Skin of body (tissue), 2 donors: ENCODE measurements around the gene ZCCHC4. TPM values are rescaled to one million over a fixed set of nuclear protein-coding genes. Genes with fewer than 3 reads are reported as not detected.
"Not testable (repeated sequence)": the region's sequence is repeated elsewhere in the genome, so short reads cannot be mapped to it uniquely, and the experiment has no call there.

ENCODE experiments used
- DNase-seq: peaks from one replicate; lab custom pipeline; 2025; lab: John Stamatoyannopoulos, UW
- total RNA-seq: library from RNA; depleted of rRNA; stranded (reverse); fragments of >200 nt; gene quantifications from one replicate; pipeline ENCODE4 v1.2.3, GENCODE V29; 2014

Gene ZCCHC4
- total RNA-seq, 1 donor from 2014 or later, result 19.4 TPM

DNA sequence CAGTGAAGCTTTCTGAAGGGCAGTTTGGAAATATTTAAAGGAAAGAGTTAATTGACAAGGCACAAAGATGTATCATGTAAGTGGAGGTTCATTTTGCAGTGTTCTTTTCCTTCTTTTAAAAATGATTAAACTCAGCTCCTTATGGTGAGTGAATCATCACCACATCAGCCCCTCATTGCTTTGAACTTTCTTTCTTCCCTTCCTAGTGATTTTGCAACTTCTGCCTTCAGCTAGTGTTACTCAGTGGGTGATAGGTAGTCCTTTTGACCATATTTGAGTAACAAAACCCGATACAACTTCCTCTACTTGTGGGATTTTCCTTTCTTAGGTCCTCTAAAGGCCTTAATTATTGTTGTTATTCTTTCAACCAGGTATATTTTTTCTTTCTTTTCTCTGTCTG lies 8.2 kb downstream of the ZCCHC4 start:
- DNase-seq, result no peak

DNA sequence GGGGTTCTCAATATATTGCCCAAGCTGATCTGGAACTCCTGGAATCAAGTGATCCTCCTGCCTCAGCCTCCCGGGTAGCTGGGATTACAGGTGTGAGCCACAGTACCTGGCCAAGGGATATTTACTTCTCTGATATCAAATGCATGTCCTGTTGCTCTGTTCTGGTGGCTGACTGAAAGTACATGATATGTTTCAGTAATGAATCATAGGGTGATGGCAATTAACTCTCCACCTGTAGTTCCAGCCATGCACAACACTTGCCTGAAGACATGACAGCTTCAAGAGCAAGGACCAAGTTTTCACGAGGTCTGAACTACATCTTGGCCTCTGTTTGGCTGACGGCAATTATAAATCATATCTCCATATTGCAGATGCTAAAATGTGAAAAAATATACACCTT lies 9.1 kb downstream of the ZCCHC4 start:
- DNase-seq, result no peak

DNA sequence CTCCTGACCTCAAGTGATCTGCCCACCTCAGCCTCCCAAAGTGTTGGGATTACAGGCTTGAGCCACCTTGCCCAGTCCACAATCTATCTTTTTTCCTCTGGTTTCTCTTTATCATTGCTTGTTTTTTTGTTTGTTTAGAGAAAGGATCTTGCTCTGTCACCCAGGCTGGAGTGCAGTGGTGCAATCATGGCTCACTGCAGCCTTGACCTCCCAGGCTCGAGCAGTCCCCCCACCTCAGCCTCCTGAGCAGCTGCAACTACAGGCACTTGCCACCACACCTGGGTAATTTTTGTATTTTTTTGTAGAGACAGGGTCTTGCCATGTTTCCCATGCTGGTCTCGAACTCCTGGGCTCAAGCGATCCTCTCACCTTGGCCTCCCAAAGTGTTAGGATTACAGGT lies 15.9 kb downstream of the ZCCHC4 start:
- DNase-seq, result not testable (repeated sequence)

DNA sequence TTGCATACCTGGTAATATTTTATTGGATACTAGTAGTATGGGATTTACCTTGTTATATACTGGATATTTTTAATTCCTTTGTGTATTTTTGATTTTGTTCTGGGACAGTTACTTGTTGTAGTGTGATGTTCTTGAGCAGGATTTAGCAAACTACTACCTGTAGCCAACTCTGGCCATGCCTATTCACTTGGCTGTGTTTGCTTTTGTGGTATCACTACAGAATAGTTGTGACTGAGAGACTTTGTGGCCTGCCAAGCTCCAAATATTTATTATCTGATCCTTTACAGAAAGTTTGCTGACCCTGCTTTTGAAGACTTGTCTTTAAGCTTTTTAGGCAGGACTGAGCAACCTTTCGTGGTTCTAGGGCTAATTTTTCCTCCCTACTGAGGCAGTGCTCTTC lies 17.8 kb downstream of the ZCCHC4 start:
- no peak for DNase-seq

DNA sequence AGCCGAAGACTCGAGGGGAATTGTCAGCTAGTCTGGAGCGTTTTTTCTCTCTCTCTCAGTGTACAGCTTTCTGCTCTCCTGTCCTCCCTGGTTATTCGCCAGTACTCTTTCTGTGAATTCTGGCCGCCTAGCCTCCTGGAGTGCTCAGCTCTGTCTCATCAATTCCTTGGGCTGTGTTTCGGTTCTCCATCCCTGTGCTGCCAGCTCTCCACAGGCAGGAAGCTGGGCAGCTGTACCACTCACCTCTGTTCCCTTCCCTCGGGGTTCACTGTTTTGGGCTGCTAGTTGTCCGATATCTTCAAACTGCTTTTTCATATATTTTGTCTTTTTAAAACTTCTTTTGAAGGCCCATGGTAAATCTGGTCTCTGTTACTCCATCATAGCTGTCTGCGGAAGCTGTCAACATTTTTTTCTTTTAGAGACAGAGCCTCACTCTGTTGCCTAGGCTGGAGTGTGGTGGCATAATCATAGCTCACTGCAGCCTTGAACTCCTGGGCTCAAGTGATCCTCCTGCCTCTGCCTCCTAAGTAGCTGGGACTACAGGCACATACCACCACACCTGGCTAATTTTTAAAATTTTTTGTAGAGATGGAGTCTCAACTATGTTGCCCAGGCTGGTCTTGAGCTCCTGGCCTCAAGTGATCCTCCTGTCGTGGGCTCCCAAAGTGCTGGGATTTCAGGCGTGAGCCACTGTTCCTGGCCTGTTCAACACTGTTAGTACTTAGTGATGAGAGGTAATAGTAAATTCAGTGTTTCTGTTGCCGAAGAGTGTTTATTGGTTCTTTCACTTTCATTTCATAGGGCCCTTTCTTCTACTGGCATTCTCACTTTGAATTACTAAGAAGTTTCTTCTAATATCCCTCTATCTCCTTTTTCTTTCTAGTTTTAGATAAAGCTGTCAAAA lies 18.6 kb downstream of the ZCCHC4 start:
- DNase-seq, result no peak

DNA sequence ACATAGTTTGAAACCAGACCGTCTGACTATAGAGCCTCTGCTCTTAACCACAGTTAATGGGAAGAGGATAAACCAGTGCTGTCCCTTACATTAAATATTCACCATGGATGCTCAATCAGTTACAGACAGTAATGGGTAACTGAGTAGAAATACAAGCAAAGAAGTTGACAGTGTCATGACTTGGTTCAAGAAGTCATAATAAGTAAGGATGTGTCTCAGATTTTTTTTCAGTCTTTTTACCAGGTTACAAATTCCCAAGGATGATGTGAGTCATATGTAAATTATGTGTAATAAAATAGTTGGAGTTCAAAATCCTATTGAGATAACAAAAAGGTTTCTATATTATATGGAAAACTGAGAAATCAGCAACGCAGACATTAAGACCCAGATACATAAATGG lies 31.1 kb downstream of the ZCCHC4 start:
- no peak for DNase-seq

DNA sequence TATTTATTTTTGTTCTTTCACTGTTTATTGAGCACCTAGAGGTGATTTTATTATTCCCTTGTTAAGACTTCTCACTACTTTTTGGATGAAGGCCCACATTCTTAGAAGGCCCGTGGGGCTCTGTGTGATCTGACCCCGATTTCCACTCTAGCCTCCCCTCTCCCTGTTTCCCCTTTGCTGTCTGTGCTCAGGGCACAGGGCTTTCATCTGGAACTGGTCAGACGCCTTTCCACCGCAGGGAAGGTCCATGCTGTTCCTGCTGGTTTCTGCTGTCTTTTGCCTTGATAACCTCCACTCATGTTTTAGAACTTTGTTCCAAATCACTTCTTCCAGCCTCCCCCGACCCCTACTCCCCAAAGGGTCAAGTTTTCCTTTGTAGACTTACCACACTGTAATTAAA lies 33.2 kb downstream of the ZCCHC4 start:
- no peak for DNase-seq

DNA sequence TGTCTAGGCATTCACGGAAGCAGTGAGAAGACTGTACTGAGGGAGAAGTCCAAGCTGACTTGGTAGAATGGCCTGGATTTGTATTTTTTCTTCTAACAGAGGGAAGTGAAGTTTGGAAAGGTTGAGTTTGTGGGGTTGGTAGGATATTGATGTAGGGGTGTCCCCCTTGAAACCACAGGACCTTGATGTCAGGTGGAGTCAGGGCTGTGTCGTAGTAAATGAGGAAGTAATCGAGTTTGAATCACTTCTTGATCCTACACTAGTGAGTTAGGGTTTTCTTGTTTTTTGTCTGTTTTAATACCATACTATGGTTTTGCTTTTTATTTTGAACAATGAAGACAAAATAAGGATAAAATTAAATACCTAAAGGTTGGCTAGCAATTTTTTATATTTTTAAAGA lies 34.3 kb downstream of the ZCCHC4 start:
- no peak for DNase-seq

DNA sequence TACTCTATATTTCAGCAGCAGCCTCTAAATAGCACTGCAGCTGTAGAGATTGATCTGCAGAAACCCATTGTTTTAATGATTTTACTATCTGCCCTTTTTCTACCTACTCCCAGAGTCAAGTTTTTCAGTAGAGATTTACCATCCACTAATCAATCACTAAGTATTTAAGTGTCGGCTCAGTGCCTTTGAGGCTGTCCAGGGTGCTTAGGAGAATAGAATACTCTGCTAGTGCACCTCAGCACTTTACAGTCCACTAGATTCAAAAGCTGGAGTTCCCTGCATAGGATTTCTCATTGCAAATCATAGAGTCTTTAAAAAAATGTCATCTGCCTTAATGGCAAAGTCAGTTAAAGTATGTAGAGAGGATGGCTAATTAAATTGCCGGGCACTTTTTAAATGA lies 34.9 kb downstream of the ZCCHC4 start:
- DNase-seq, result no peak

DNA sequence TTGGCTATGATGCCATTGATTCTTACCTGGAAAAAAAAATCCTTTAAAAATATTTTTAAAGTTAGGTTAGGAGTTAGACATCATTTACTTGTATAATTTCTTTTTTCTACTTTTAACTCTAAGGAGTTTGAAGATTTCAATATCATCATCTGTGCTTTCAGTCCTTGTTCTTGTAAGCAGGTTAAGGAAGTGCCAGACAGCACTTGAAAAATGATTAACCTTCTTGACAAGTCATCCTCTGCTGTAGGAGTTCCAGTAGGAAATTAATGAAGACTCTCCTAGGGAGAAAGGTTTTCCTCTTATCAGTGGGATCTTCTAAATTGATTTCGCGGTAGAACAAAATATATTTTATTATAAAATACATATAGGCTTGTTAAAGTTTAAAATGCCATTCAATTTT lies 35.4 kb downstream of the ZCCHC4 start:
- DNase-seq, result no peak

DNA sequence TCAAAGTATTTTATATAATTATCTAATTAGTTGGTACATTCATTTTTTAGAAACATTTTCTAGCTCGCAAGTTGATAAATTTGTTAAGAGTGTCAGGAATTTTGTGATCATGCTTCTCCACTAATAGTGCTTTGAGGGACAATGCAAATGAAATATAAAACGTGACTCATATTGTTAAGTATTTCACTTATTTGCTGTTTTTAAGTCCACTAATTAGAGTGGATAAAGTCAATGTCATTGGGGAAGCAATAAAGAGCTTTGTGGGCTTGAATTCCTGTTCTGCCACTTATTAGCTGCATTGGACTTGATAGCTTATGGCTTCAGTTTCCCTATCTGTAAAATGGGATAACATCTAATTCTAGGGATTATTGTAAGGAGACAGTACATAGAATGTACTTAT lies 38.0 kb downstream of the ZCCHC4 start:
- no peak for DNase-seq

DNA sequence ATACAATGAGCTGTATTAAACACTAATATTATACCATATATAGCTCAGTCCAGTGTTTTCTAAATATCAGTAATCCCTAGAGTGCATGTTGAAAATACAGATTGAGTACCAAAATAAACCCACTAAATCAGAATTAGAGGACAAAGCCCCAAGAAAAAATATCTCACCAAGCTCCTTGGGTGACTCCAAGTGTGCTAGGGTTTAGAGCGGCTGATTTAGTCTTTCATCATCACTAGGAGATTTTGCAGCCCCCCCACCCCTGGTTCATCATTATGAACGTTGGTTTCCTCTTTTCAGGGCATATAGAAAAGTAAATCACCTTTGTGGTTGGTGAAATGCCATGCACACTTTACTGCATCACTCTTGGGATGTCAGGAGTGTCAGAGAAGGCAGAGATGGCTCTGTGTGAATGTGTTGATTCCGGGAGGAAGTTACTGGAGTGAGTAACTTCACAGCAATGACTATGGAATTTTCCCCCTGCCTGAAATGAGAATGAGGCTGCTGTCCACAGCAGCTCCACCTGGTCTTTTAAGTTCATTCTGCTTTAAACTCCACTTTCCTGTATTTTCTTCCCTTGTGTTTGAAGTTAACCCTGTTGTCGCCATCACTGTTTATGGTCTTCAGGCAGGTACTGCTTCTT lies 39.3 kb downstream of the ZCCHC4 start:
- no peak for DNase-seq

DNA sequence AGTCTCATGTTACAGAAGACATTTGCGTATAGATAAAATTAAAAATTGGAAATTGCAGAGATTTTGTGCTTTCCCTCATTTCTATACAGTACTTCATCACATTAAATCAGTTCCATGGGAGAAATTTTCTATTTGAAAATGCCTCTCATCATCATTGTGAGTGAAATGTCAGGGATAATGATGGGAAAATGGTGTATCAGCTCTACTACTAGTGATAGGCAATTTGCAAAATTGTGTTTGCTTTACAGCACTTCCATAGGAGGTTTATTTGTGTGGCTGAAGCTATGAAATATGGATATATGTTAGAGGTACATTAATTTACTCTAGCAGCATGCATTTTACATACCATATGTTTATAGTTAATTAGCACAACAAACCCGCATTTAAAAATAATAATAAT lies 43.5 kb downstream of the ZCCHC4 start:
- DNase-seq, result no peak

DNA sequence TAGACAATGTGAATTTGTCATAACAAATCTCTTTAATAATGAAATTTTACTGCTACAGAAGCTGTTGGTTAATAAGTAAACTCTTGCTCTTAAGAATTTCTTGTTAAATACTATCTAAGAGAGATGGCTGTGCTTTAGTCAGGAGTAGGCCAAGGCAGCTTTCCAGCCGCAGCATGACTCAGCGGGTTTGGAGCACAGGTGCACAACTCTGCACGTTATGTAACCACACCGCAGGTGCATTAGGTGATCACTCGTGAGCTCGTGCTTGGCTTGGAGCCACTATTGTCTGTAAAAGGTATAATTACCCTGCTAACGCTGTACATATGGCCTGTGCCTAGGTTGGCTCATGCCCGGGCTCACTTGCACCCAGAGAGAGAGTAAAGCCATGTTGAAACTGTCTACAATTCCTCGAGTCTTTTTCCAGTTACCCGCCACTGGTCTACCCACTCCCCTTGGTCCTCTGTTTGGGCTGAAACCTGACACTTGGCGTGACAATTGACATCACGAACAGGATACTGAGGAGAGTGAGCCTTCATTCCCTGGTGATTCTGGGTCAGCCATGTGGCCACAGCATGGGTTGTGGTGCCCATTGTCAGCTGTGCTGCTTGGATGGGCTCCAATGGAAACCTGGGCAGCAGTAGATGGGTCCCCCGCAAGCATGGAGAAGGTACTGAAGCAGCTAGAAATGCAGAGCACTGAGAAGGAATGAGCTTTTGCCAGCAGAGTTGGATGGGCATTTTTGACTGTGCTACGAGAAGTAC lies 46.1 kb downstream of the ZCCHC4 start:
- DNase-seq, result no peak

DNA sequence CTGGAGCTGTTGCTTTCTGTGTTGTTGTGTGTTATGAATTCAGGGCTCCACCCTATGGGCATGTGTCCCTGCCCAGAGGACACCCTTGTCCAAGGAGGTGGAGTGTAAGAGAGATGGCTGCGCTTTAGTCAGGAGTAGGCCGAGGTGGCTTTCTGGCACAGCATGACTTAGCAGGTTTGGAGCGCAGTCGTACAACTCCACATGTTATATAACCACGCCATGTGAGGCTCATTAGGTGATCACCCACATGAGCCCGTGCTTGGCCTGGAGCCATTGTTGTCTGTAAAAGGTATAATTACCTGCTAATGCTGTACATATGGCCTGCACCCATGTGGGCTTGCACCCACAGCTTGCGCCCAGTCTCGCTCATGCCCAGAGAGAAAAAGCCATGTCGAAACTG lies 48.7 kb downstream of the ZCCHC4 start:
- DNase-seq, result no peak

DNA sequence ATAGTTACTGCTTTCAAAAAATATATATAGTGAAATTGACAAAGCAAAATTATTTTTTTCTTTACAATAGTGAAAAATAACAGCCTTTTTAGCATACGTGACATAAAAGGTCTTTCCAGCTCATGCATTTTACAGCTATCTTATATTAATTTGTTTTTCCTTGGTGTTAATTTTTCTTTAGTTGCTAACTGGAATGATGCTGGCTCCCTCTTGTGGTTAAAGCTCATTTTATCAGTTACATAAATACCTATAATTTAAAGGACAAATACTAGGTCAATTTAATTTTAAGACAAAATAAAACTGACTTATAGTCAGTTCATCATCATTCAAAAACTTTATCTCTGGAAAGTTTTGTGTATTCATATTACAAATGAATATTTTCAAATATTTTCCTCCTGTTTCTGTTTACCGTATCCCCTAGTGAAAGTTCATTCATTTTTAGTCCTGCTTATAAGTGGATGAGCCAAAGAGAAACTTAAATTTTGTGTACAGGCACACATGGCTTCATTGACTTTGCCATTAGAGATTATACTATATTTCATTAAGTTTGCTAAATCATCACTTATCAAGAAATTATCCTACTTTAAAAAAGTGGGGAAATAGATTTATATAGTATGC lies 54.5 kb downstream of the ZCCHC4 start:
- DNase-seq, result peak; percentile 8

DNA sequence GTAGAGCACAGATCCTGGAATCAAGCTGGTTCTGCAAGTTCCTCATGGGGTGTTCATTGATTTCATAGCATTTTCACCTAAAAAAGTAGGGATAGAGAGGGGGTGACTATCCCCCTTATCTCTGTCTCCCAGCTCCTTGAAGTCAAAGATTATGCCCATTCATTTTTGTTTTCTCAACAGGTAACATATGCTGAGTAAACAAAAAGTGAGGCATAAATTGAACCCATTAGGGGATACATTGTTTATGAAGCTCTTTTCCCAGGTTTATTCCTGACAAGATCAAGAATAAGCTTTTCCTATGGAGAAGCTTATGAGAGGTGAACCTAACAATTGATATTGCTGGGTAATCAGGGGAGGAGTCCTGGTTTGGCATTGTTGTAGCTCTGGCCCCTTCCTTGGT lies 55.3 kb downstream of the ZCCHC4 start:
- DNase-seq, result no peak

DNA sequence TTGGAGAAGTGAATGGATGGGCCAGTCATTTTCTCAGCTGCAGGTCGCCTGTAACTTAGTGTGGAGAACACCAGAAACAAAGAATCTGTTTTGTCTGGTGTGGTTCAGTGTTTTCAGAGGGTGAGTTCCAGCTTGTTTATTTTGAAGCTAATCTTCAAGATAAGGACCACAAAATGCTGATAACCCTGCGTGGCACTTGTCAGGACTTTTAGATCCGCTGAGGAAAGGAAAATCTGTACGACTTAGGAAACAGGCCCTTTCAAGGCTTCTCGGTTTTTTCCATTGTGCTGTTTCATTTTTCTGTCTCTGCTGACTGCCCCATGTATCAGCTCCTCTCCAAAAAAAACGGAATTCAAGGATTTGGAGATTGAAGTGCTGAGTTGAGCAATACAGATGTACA lies 55.7 kb downstream of the ZCCHC4 start:
- no peak for DNase-seq

DNA sequence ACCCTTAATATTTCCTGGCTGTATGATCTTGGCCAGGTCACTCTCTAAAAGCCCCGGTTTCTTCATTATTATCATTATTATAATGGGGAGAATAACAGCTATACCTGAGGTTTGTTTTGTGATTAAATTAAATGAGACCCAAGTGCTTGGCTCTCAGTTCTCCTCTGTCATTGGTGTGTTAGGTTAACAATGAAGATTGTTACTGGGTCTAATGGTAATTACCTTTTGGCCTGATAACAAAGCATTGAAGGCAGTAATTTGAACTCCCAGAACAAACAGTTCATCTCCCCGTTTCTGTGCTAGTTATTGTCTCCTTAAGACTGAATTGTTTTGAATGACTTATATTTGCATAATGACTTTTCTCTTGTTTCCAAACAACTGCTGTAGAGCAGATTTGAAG lies 57.7 kb downstream of the ZCCHC4 start:
- DNase-seq, result no peak

DNA sequence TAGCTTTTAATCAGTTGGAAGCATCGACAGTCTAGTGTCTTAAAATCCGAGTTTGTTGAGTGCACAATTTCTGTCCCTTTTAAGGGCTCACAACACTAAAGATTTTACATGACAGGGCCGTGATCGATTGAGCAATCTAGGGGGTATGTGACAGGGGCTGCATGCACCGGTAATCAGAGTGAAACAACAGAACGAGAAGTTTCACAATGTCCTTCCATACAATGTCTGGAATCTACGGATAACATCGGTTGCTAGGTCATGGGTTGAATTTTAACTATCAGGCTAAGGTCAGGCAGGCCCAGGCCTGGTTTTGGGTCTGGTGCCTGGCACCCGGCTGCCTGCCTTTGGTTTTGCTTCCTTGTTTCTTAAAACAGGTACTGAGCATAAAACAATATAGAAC lies 60.0 kb downstream of the ZCCHC4 start:
- DNase-seq, result not testable (repeated sequence)

DNA sequence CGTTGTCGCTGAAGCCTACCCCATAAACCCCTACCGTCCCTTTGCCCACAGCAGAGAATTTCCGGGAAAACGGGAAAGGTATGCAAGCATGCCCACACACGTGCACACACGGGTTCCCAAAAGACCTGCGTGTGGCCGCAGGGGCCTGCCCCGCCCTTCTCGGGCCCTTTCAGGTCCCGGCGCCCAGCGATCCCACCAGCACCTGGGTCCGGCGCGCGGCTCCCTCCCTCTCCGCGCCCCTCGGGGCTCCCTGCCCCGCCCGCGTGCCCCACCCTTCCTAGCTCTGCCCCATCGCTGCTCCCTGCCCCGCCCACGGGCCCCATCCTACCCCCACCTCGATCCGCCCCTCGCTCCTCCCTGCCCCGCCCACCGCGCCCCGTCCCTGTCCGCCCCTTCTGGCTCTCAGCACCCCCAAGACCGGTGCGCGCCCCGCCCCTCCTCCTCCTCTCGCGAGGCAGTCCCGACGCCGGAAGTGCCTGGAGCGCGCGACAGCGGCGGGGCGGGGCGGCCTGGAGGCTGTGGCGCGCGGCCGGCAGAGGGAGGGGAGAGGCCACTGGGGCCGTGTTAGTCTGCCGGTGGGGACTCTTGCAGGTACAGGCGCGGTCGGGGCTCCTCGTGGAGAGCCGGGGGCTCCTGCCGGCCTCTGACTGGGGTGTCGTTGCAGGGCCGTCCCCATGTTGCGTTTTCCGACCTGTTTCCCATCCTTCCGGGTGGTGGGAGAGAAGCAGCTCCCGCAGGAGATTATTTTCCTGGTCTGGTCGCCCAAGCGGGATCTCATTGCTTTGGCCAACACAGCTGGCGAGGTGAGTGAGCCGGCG lies 64.4 kb downstream of the ZCCHC4 start, which contains the start of gene ANAPC4:
Gene ANAPC4 (plus strand): TSS at position 510 of the 818 bp plus-strand sequence. CDS start 165 bp downstream, at position 675.
- peak; percentile 80 for DNase-seq
